ENCODE results near the gene SDF4. TPM values are rescaled to one million over a fixed set of nuclear protein-coding genes. Genes with fewer than 3 reads are reported as not detected.

Gene SDF4
- total RNA-seq, 1 experiment from 2014 or later, result 254 TPM

DNA sequence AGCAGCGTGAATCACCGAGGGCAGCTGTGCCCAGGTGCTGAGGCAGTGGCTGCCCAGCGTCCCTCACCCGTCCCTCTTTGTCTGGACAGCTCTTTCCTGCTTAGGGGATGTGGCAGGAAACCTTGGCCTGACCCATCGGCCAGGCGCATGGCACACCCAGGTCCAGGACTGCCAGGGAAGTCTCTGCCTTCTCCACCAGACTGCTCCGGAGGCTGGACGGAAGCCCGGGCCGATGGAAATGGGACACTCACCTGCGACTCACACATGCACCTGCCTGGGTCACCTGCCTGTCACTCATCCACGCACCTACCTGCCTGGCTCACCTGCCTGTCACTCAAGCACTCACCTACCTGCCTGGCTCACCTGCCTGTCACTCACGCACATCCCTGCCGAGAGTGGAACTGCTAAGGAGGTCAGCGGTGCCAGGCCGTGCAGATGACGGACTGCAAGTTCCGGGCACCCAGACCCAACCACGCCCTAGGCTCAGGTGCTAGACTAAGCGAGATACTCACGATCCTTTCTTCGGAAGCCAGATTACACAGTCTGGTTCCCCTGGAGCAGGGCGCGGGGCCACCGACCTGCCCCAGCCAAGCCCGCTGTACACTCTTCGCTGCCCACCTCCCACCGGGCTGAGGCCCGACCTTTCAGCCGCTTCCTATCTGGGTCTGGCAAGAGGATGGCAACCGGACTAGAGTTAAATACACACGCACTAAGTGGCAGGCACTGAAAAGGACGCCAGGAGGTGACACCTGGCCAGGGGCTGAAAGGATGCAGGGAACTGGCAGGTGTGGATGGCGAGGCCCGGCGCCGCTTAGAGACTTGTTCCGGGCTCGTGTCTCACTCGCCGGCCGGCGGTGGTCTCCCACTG lies 40.8 kb upstream of the SDF4 start:
- TF ChIP-seq EZH2 (IDR thresholded peaks at IDR 0.05; ENCODE audit: low read length, unreplicated experiment), result no peak
- TF ChIP-seq, protein P1, sequence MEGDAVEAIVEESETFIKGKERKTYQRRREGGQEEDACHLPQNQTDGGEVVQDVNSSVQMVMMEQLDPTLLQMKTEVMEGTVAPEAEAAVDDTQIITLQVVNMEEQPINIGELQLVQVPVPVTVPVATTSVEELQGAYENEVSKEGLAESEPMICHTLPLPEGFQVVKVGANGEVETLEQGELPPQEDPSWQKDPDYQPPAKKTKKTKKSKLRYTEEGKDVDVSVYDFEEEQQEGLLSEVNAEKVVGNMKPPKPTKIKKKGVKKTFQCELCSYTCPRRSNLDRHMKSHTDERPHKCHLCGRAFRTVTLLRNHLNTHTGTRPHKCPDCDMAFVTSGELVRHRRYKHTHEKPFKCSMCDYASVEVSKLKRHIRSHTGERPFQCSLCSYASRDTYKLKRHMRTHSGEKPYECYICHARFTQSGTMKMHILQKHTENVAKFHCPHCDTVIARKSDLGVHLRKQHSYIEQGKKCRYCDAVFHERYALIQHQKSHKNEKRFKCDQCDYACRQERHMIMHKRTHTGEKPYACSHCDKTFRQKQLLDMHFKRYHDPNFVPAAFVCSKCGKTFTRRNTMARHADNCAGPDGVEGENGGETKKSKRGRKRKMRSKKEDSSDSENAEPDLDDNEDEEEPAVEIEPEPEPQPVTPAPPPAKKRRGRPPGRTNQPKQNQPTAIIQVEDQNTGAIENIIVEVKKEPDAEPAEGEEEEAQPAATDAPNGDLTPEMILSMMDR (conservative IDR thresholded peaks at IDR 0.05; ENCODE audit: low read depth, low read length), result no peak
- no peak for TF ChIP-seq EZH2phosphoT487 (IDR thresholded peaks at IDR 0.05; ENCODE audit: borderline replicate concordance, low read length)
- Histone ChIP-seq H4K20me1 (ENCODE audit: low read length) (peaks cover 12% of the 10 kb centered on the region), H3K9me2 (replicated peaks; ENCODE audit: low read length) (no peaks in the 10 kb centered on the region), H3F3A (ENCODE audit: low read length, unreplicated experiment) (peaks cover 3% of the 10 kb centered on the region), H3K4me3 (ENCODE audit: low read length) (peak overlapping the region; percentile 96), H3K79me2 (ENCODE audit: low read length) (peaks cover 68% of the 10 kb centered on the region), H3K27me3 (ENCODE audit: low read length) (no peaks in the 10 kb centered on the region), H3K27ac (ENCODE audit: low read length) (peak overlapping the region; percentile 90), H3K4me1 (ENCODE audit: insufficient read depth, low read length) (peaks cover 29% of the 10 kb centered on the region), H3K9me3 (ENCODE audit: low read length) (no peaks in the 10 kb centered on the region), H3K36me3 (ENCODE audit: low read depth, low read length) (peaks cover 23% of the 10 kb centered on the region; the same call in 1 of the 2 replicates), H3K9ac (ENCODE audit: low read length) (peak overlapping the region; percentile 98), H2AFZ (ENCODE audit: low read length) (no peak overlapping the region), H3K4me2 (ENCODE audit: low read length) (peak overlapping the region; percentile 100)
- CTCF ChIA-PET, result no interaction called here
- peak; percentile 97 for DNase-seq
- peak; percentile 64 for ATAC-seq
- intact Hi-C loops (cut with micrococcal nuclease), result no loop called here
- POLR2A ChIA-PET (ENCODE audit: unreplicated experiment), result interaction anchor here (0.5 to 0.6 kb wide), 2 partner anchors 114 to 259 kb away, joined by 3 to 4 read pairs; partner anchors contain the start of gene ISG15
- BruUV-seq (replicated peaks), result TSS peak; percentile 94

DNA sequence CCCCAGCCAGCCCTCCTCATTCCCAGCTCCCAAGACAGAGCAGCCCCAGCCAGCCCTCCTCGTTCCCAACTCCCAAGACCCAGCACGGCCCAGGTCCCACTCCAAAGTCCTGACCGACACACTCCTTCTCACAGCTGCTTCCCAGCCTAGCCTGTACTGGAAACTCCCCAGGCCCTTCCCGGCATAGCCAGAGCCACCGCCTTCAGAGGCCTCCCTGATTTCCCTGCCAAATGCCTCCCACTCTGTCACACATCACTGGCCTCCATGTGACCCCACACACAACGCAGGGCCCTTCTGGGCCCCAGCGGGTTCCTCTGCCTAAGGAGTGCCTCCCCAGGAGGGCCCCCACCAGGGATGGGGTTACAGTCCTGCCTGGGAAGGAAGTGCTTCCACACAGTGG lies 39.0 kb upstream of the SDF4 start:
- Histone ChIP-seq H3K27me3 (ENCODE audit: low read length) (no peaks in the 10 kb centered on the region), H3K27ac (ENCODE audit: low read length) (no peak overlapping the region), H2AFZ (ENCODE audit: low read length) (no peak overlapping the region), H3K9ac (ENCODE audit: low read length) (no peak overlapping the region), H3K4me2 (ENCODE audit: low read length) (peak overlapping the region; percentile 100), H3F3A (ENCODE audit: low read length, unreplicated experiment) (peaks cover 3% of the 10 kb centered on the region), H3K79me2 (ENCODE audit: low read length) (peaks cover 79% of the 10 kb centered on the region), H4K20me1 (ENCODE audit: low read length) (peaks cover 12% of the 10 kb centered on the region), H3K36me3 (ENCODE audit: low read depth, low read length) (peaks cover 33% of the 10 kb centered on the region; the same call in 1 of the 2 replicates), H3K9me2 (replicated peaks; ENCODE audit: low read length) (no peaks in the 10 kb centered on the region), H3K4me3 (ENCODE audit: low read length) (peak overlapping the region; percentile 96; the same call in 1 of the 2 replicates), H3K4me1 (ENCODE audit: insufficient read depth, low read length) (peaks cover 34% of the 10 kb centered on the region), H3K9me3 (ENCODE audit: low read length) (no peaks in the 10 kb centered on the region)
- no TSS peak for BruUV-seq (replicated peaks)
- no peak for TF ChIP-seq EZH2 (IDR thresholded peaks at IDR 0.05; ENCODE audit: low read length, unreplicated experiment)
- TF ChIP-seq, protein P1 (conservative IDR thresholded peaks at IDR 0.05; ENCODE audit: low read depth, low read length), result no peak
- no peak for TF ChIP-seq EZH2phosphoT487 (IDR thresholded peaks at IDR 0.05; ENCODE audit: borderline replicate concordance, low read length)
- CTCF ChIA-PET, result no interaction called here
- intact Hi-C loops (cut with micrococcal nuclease), result no loop called here
- POLR2A ChIA-PET (ENCODE audit: unreplicated experiment), result interaction anchor here (0.6 kb wide), 1 partner anchor 168 kb away, joined by 3 read pairs; no protein-coding TSS in a partner anchor
- no peak for DNase-seq
- ATAC-seq, result no peak

DNA sequence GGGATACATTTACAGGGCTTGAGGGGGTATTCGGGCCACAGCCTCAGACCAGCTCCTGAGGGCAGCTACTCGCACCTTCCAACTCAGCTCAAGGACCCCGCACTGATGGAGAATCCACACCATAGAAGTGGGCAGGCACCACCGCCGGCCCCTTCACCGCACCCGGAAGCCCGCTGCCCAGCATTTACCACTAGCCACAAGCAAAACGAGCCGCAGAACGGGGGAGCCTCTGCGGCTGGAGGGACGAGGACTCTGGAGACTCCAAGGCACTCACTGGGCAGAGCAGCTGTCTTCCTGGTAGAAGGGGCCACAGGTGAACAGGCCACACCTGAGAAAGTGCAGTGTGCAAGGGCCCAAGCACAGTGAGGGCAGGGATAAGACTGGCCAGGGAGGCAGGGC lies 36.5 kb upstream of the SDF4 start:
- Histone ChIP-seq H3K27ac (ENCODE audit: low read length) (no peak overlapping the region), H4K20me1 (ENCODE audit: low read length) (peaks cover 12% of the 10 kb centered on the region)
- no peak for ATAC-seq

More for the DNA sequence above, 36.5 kb upstream of the SDF4 start:
- ChIA-PET CTCF (no interaction called here), POLR2A (ENCODE audit: unreplicated experiment) (no interaction called here)
- Histone ChIP-seq H3K4me2 (ENCODE audit: low read length) (no peak overlapping the region), H2AFZ (ENCODE audit: low read length) (no peak overlapping the region), H3K4me3 (ENCODE audit: low read length) (no peak overlapping the region), H3K9me2 (replicated peaks; ENCODE audit: low read length) (no peaks in the 10 kb centered on the region), H3K36me3 (ENCODE audit: low read depth, low read length) (peaks cover 46% of the 10 kb centered on the region), H3K4me1 (ENCODE audit: insufficient read depth, low read length) (peaks cover 43% of the 10 kb centered on the region), H3K27me3 (ENCODE audit: low read length) (no peaks in the 10 kb centered on the region), H3F3A (ENCODE audit: low read length, unreplicated experiment) (peaks cover 3% of the 10 kb centered on the region), H3K9ac (ENCODE audit: low read length) (no peak overlapping the region), H3K79me2 (ENCODE audit: low read length) (peaks cover 80% of the 10 kb centered on the region), H3K9me3 (ENCODE audit: low read length) (no peaks in the 10 kb centered on the region)
- TF ChIP-seq EZH2phosphoT487 (IDR thresholded peaks at IDR 0.05; ENCODE audit: borderline replicate concordance, low read length) (no peak), EZH2 (IDR thresholded peaks at IDR 0.05; ENCODE audit: low read length, unreplicated experiment) (no peak)
- TF ChIP-seq, protein P1 (conservative IDR thresholded peaks at IDR 0.05; ENCODE audit: low read depth, low read length), result no peak
- intact Hi-C loops (cut with micrococcal nuclease), result no loop called here
- no peak for DNase-seq
- no TSS peak for BruUV-seq (replicated peaks)

Measured in PC-3 (cell line).